HepG2 (cell line): ENCODE results near the gene TFDP1. TPM values are rescaled to one million over a fixed set of nuclear protein-coding genes. Genes with fewer than 3 reads are reported as not detected.

ENCODE experiments used
- ATAC-seq: fragments of 200-7000 bp; cut with Tn5 transposase; 3 replicates; pipeline ENCODE4 v1.9.1; 2020; ENCODE audit warnings: mild to moderate bottlenecking, moderate library complexity
- BruUV-seq: library from RNA; stranded (reverse); fragments of 400-500 nt; replicated peaks from 2 replicates; lab custom pipeline; 2021; lab: Mats Ljungman, UMichigan
- CTCF ChIA-PET: fragments of 300-600 bp; formaldehyde crosslinking; extraction: SDS; loops from one replicate; lab custom pipeline; 2021; ENCODE audit warnings: low total read pairs, inconsistent platforms, low intra/inter-chr PET ratio; lab: Yijun Ruan, JAX
- POLR2A ChIA-PET: fragments of 350-600 bp; sonication (Branson Sonifier 250); formaldehyde crosslinking; loops from one replicate; lab custom pipeline; 2020; ENCODE audit warnings: antibody characterized with exemption, inconsistent platforms; lab: Yijun Ruan, JAX
- DNase-seq: peaks from one replicate; pipeline ENCODE4 v3.0.0-alpha.2; 2015; ENCODE audit warnings: low spot score
- FAIRE-seq: peaks from 3 replicates; lab custom pipeline; 2011; peaks lifted over from hg19 to GRCh38; lab: Jason Lieb, UNC
- H2AFZ ChIP-seq: one replicate; pipeline ENCODE4 v1.6.1; 2011; ENCODE audit warnings: low read length, inconsistent platforms
- H3K27ac ChIP-seq: fragments of 300-600 bp; 3 replicates; pipeline ENCODE4 v1.8.0; 2011; ENCODE audit warnings: mixed run types, mild to moderate bottlenecking, mixed read lengths, low read length, inconsistent platforms; ENCODE audit not compliant: insufficient read depth; ENCODE audit errors: extremely low read length
- H3K27me3 ChIP-seq, 2 experiments: fragments of 200-600 bp in 1 of 2; 2 replicates in 1 of 2; 3 replicates in 1 of 2; pipeline versions ENCODE4 v1.6.0 to v1.8.0; 2011; ENCODE audit warnings: low read length in 2 of 2, mild to moderate bottlenecking in 2 of 2, moderate library complexity in 2 of 2, inconsistent platforms in 1 of 2; ENCODE audit not compliant: insufficient read depth in 2 of 2, control insufficient read depth in 1 of 2
- H3K36me3 ChIP-seq, 2 experiments: fragments of 200-600 bp in 1 of 2; replicated peaks in 1 of 2; 2 replicates in 1 of 2; 3 replicates in 1 of 2; pipeline versions ENCODE4 v1.5.1 to v1.8.0; 2011; ENCODE audit warnings: low read length in 2 of 2, inconsistent platforms in 1 of 2; ENCODE audit not compliant: insufficient read depth in 2 of 2, control insufficient read depth in 1 of 2
- H3K4me1 ChIP-seq: 2 replicates; pipeline ENCODE4 v1.5.1; 2012; ENCODE audit warnings: low read length, inconsistent platforms; ENCODE audit not compliant: insufficient read depth
- H3K4me2 ChIP-seq: 2 replicates; pipeline ENCODE4 v1.6.0; 2011; ENCODE audit warnings: low read depth, low read length, inconsistent platforms
- H3K4me3 ChIP-seq, 3 experiments: fragments of 200-600 bp in 1 of 3; sonication (generic), shearing (Covaris generic) in 1 of 3; replicated peaks in 1 of 3; 2 replicates each; pipeline ENCODE4 v1.5.1; 2011 to 2016; ENCODE audit warnings: low read length in 3 of 3, inconsistent platforms in 2 of 3, low read depth in 2 of 3, mild to moderate bottlenecking in 2 of 3, control low read depth in 1 of 3, mixed read lengths in 1 of 3; ENCODE audit not compliant: insufficient read depth in 1 of 3
- H3K79me2 ChIP-seq: one replicate; pipeline ENCODE4 v1.6.1; 2011; ENCODE audit warnings: low read length, inconsistent platforms; ENCODE audit not compliant: insufficient read depth
- H3K9ac ChIP-seq: 2 replicates; pipeline ENCODE4 v1.6.0; 2011; ENCODE audit warnings: mild to moderate bottlenecking, low read depth, low read length, inconsistent platforms; ENCODE audit not compliant: insufficient read depth
- H3K9me3 ChIP-seq: 2 replicates; pipeline ENCODE4 v1.5.1; 2012; ENCODE audit warnings: mild to moderate bottlenecking, low read length
- H4K20me1 ChIP-seq: 2 replicates; pipeline ENCODE4 v1.6.0; 2011; ENCODE audit warnings: inconsistent platforms, mild to moderate bottlenecking, low read length, moderate library complexity; ENCODE audit not compliant: insufficient read depth
- ASH2L ChIP-seq: fragments of 300-600, 200-600 bp; sonication (generic); IDR thresholded peaks from 2 replicates; pipeline ENCODE4 v1.7.0; 2017; ENCODE audit warnings: low read depth, mild to moderate bottlenecking, moderate library complexity, mixed read lengths, low read length; ENCODE audit not compliant: insufficient read length
- DRAP1 ChIP-seq: IDR thresholded peaks from 2 replicates; pipeline ENCODE4 v1.6.1; 2016; ENCODE audit warnings: missing genetic modification reagents, missing compliant biosample characterization
- GLMP ChIP-seq: sonication (generic); formaldehyde crosslinking; IDR thresholded peaks from 2 replicates; pipeline ENCODE4 v1.9.0; 2021; ENCODE audit warnings: missing genetic modification reagents, mild to moderate bottlenecking, borderline replicate concordance
- MAFK ChIP-seq, 2 experiments: IDR thresholded peaks in 1 of 2; conservative IDR thresholded peaks in 1 of 2; 2 replicates each; pipeline ENCODE4 v1.6.1; 2011; ENCODE audit warnings: improper control_type of control experiment in 2 of 2, low read length in 2 of 2
- MXD3 ChIP-seq: IDR thresholded peaks from 2 replicates; pipeline ENCODE4 v1.6.1; 2016; ENCODE audit warnings: mild to moderate bottlenecking, missing biosample characterization, missing genetic modification reagents
- NFIC ChIP-seq: IDR thresholded peaks from 2 replicates; pipeline ENCODE4 v1.6.1; 2012; ENCODE audit warnings: mild to moderate bottlenecking, low read length, inconsistent platforms
- PBX3 ChIP-seq: sonication (generic); formaldehyde crosslinking; IDR thresholded peaks from 2 replicates; pipeline ENCODE4 v1.8.1; 2023; ENCODE audit warnings: missing genetic modification reagents, inconsistent platforms, borderline replicate concordance
- PHB2 ChIP-seq: fragments of 450-650 bp; IDR thresholded peaks from 2 replicates; pipeline ENCODE4 v1.6.1; 2018; ENCODE audit not compliant: partially characterized antibody
- ZNF121 ChIP-seq: sonication (generic); formaldehyde crosslinking; IDR thresholded peaks from 2 replicates; pipeline ENCODE4 v1.5.0; 2020; ENCODE audit warnings: mild to moderate bottlenecking, missing genetic modification reagents
- ZNF143 ChIP-seq: sonication (generic); formaldehyde crosslinking; IDR thresholded peaks from 2 replicates; pipeline ENCODE4 v1.4.0; 2020; ENCODE audit warnings: missing genetic modification reagents
- ZNF280B ChIP-seq: sonication (generic); formaldehyde crosslinking; IDR thresholded peaks from 2 replicates; pipeline ENCODE4 v1.5.0; 2020; ENCODE audit warnings: missing genetic modification reagents, mild to moderate bottlenecking, borderline replicate concordance
- ZNF33B ChIP-seq: sonication (generic); formaldehyde crosslinking; IDR thresholded peaks from 2 replicates; pipeline ENCODE4 v1.5.1; 2020; ENCODE audit warnings: mild to moderate bottlenecking, missing genetic modification reagents
- ZNF660 ChIP-seq: sonication (generic); formaldehyde crosslinking; IDR thresholded peaks from 2 replicates; pipeline ENCODE4 v1.5.1; 2020; ENCODE audit warnings: mild to moderate bottlenecking, low read depth, missing genetic modification reagents, borderline replicate concordance
- ZNF883 ChIP-seq: sonication (generic); formaldehyde crosslinking; IDR thresholded peaks from 2 replicates; pipeline ENCODE4 v1.5.1; 2020; ENCODE audit warnings: mild to moderate bottlenecking, missing genetic modification reagents; ENCODE audit errors: not compliant biosample characterization
- WGBS: methylation state at CpG from one replicate; pipeline ENCODE4 v1.1.6; 2017; ENCODE audit warnings: low lambda C conversion rate; 5-methylcytosine and 5-hydroxymethylcytosine counted together
- in situ Hi-C: cut with HindIII; loops from 2 replicates; pipeline ENCODE4 v1.10.0; 2017; ENCODE audit warnings: low pct_unique_long_range_greater_than_20kb; ENCODE audit not compliant: extremely low pct_ligation_motif_present
- intact Hi-C: fragments of 100-400 bp; cut with micrococcal nuclease; formaldehyde crosslinking; loops from one replicate; pipeline ENCODE4 v1.10.0; 2022; ENCODE audit not compliant: unreplicated experiment
- polyA plus RNA-seq, 8 experiments: library from polyadenylated mRNA; depleted of rRNA in 3 of 8; stranded (reverse) in 7 of 8; unstranded in 1 of 8; fragments of >200 nt; fragmentation: Illumina TruSeq in 4 of 8; extraction: Trizol in 4 of 8; gene quantifications; 2 replicates each; pipeline versions ENCODE4 v1.2.1 to v1.2.3, GENCODE V29; 2011 to 2016; ENCODE audit warnings: low read depth in 4 of 8, missing spikeins in 1 of 8, mixed read lengths in 1 of 8; ENCODE audit not compliant: insufficient read depth in 1 of 8
- total RNA-seq, 5 experiments: library from RNA; depleted of rRNA; stranded (reverse); fragments of >200 nt; fragmentation: Illumina TruSeq; extraction: Trizol; gene quantifications; 2 replicates each; pipeline ENCODE4 v1.2.3, GENCODE V29; 2016; ENCODE audit warnings: low read depth in 1 of 5
- TF ChIP-seq, protein P1 (sequence below): IDR thresholded peaks from 2 replicates; pipeline ENCODE4 v1.6.1; 2016; ENCODE audit warnings: mild to moderate bottlenecking

Gene TFDP1
- total and polyA plus RNA-seq, 2 of the 13 experiments (the other 11 are each of a cell fraction or from before 2014, with no cell fraction given), result 38.0 to 84.2 TPM

- Histone ChIP-seq H3K4me1 (peaks cover 38% of the 10 kb centered on the region), H3K9me3 (no peaks in the 10 kb centered on the region), H4K20me1 (peaks cover 22% of the 10 kb centered on the region; the same call in 1 of the 2 replicates), H3K4me2 (peak overlapping the region; percentile 25), H2AFZ (no peak overlapping the region), H3K9ac (peak overlapping the region; percentile 36), H3K27me3 (no peaks in the 10 kb centered on the region), H3K27ac (peak overlapping the region; percentile 52), H3K36me3 (peaks cover 1 to 27% of the 10 kb centered on the region in 2 experiments; a peak in 3 of 5 replicates), H3K79me2 (peaks cover 14% of the 10 kb centered on the region), H3K4me3 (peak overlapping the region in 1 of 3 experiments; percentile 3; a peak in 1 of 6 replicates)
- intact Hi-C loops (loop anchor here (1.0 kb wide), 1 partner anchor 18 kb away; no protein-coding TSS in a partner anchor), in situ Hi-C loops (no loop called here)
- CTCF ChIA-PET, result no interaction called here
- peak; percentile 92 for FAIRE-seq
- peak; percentile 80 for DNase-seq
- peak; percentile 88 for ATAC-seq
- 49% methylated on average over 24 of the region's 37 CpGs for WGBS
- no TSS peak for BruUV-seq
- POLR2A ChIA-PET, result no interaction called here
- no peak for TF ChIP-seq PHB2
- TF ChIP-seq, protein P1, sequence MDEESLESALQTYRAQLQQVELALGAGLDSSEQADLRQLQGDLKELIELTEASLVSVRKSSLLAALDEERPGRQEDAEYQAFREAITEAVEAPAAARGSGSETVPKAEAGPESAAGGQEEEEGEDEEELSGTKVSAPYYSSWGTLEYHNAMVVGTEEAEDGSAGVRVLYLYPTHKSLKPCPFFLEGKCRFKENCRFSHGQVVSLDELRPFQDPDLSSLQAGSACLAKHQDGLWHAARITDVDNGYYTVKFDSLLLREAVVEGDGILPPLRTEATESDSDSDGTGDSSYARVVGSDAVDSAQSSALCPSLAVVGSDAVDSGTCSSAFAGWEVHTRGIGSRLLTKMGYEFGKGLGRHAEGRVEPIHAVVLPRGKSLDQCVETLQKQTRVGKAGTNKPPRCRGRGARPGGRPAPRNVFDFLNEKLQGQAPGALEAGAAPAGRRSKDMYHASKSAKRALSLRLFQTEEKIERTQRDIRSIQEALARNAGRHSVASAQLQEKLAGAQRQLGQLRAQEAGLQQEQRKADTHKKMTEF (CRISPR knock-in tag), result 0 out of 2 replicates have a peak, but pooled peaks have one; percentile 31
- no peak for TF ChIP-seq ASH2L
- no peak for TF ChIP-seq ZNF883 (CRISPR knock-in tag)
- TF ChIP-seq DRAP1 (CRISPR knock-in tag), result peak; percentile 56
- TF ChIP-seq ZNF143 (CRISPR knock-in tag), result no peak
- no peak for TF ChIP-seq NFIC
- TF ChIP-seq ZNF280B, result no peak
- no peak for TF ChIP-seq GLMP (CRISPR knock-in tag)
- no peak for TF ChIP-seq ZNF33B (CRISPR knock-in tag)
- TF ChIP-seq ZNF121 (CRISPR knock-in tag), result no peak
- no peak for TF ChIP-seq MXD3 (CRISPR knock-in tag)
- TF ChIP-seq MAFK (conservative IDR thresholded peaks at IDR 0.05 in 1 of 2, IDR thresholded peaks at IDR 0.05 in 1 of 2; ENCODE audit: low read length in 2 of 2), result no peak
- TF ChIP-seq ZNF660, result no peak
- TF ChIP-seq PBX3 (CRISPR knock-in tag), result no peak
These were observed 40.3 kb upstream of the TFDP1 start for GRCh38 chr13:113544071-113544891.
